Activated CD8-positive, alpha-beta T cell treated with anti-CD3 and anti-CD28 coated beads, Interleukin-2, amount 10 ng/mL, durations not matched to agents 7 days and 5 days (primary cell): ENCODE measurements around the gene THSD7A. TPM values are rescaled to one million over a fixed set of nuclear protein-coding genes. Genes with fewer than 3 reads are reported as not detected.

Experiments
- ATAC-seq: fragments of 150-1000 bp; cut with Tn5 transposase; one replicate; pipeline ENCODE4 v1.10.0; 2021; ENCODE audit warnings: moderate library complexity
- CTCF ChIA-PET: fragments of 350-600 bp; sonication (Branson Sonifier 250); formaldehyde crosslinking; loops from one replicate; lab custom pipeline; 2021; ENCODE audit warnings: antibody characterized with exemption; lab: Charles Lee
- POLR2A ChIA-PET: fragments of 350-600 bp; sonication (Branson Sonifier 250); formaldehyde crosslinking; loops from one replicate; lab custom pipeline; 2021; ENCODE audit warnings: antibody characterized with exemption; lab: Charles Lee
- DNase-seq: peaks from one replicate; pipeline ENCODE4 v3.0.0-alpha.2; 2020
- H3K27ac Mint-ChIP-seq: one replicate; pipeline ENCODE4 v1.8.0; 2021; ENCODE audit warnings: mild to moderate bottlenecking, mixed read lengths
- H3K27me3 Mint-ChIP-seq: one replicate; pipeline ENCODE4 v1.8.0; 2021; ENCODE audit warnings: low read depth, mixed read lengths
- H3K36me3 Mint-ChIP-seq: one replicate; pipeline ENCODE4 v1.8.0; 2021; ENCODE audit warnings: low read depth, mixed read lengths
- H3K4me1 Mint-ChIP-seq: one replicate; pipeline ENCODE4 v1.8.0; 2021; ENCODE audit warnings: low read depth, mixed read lengths
- H3K4me3 Mint-ChIP-seq: one replicate; pipeline ENCODE4 v1.8.0; 2021; ENCODE audit warnings: mild to moderate bottlenecking, mixed read lengths
- H3K9me3 Mint-ChIP-seq: one replicate; pipeline ENCODE4 v1.8.0; 2022; ENCODE audit warnings: mixed read lengths; ENCODE audit not compliant: insufficient read depth
- total RNA-seq, 2 experiments: library from RNA; stranded (reverse); gene quantifications; one replicate each; pipeline ENCODE4 v1.2.3, GENCODE V29; 2021

THSD7A gene
- total RNA-seq, 2 experiments from 2014 or later = not detected

- no peaks in the 10 kb centered on the region for H3K27me3 Mint-ChIP-seq
- no peaks in the 10 kb centered on the region for H3K4me1 Mint-ChIP-seq
- ChIA-PET POLR2A (interaction anchor here (0.6 kb wide), 1 partner anchor 360 kb away, joined by 3 read pairs; no protein-coding TSS in a partner anchor), CTCF (no interaction called here)
- no peak overlapping the region for H3K27ac Mint-ChIP-seq
- no peaks in the 10 kb centered on the region for H3K36me3 Mint-ChIP-seq
- no peak overlapping the region for H3K4me3 Mint-ChIP-seq
- ATAC-seq (no peak), DNase-seq (no peak)
- peaks cover 6% of the 10 kb centered on the region for H3K9me3 Mint-ChIP-seq
Measured at GRCh38 chr7:11690395-11690794, 141.6 kb downstream of the THSD7A start.

GRCh38 chr7:11689096-11689495, 142.9 kb downstream of the THSD7A start:
- no peaks in the 10 kb centered on the region for H3K36me3 Mint-ChIP-seq
- no peaks in the 10 kb centered on the region for H3K27me3 Mint-ChIP-seq
- no peak overlapping the region for H3K4me3 Mint-ChIP-seq
- H3K4me1 Mint-ChIP-seq = no peaks in the 10 kb centered on the region
- POLR2A ChIA-PET = no interaction called here
- peaks cover 14% of the 10 kb centered on the region for H3K9me3 Mint-ChIP-seq
- H3K27ac Mint-ChIP-seq = no peak overlapping the region
- CTCF ChIA-PET = no interaction called here
- no peak for ATAC-seq
- no peak for DNase-seq

GRCh38 chr7:11681461-11681860, 150.5 kb downstream of the THSD7A start:
- DNase-seq (no peak), ATAC-seq (no peak)
- Mint-ChIP-seq H3K4me3 (no peak overlapping the region), H3K9me3 (peaks cover 21% of the 10 kb centered on the region), H3K27me3 (no peaks in the 10 kb centered on the region), H3K4me1 (no peaks in the 10 kb centered on the region), H3K27ac (no peak overlapping the region), H3K36me3 (no peaks in the 10 kb centered on the region)
- ChIA-PET POLR2A (no interaction called here), CTCF (no interaction called here)

- no peaks in the 10 kb centered on the region for H3K27me3 Mint-ChIP-seq
- no peak overlapping the region for H3K4me3 Mint-ChIP-seq
- no peaks in the 10 kb centered on the region for H3K4me1 Mint-ChIP-seq
- no peaks in the 10 kb centered on the region for H3K36me3 Mint-ChIP-seq
- DNase-seq = no peak
- ChIA-PET CTCF (no interaction called here), POLR2A (no interaction called here)
- H3K27ac Mint-ChIP-seq = no peak overlapping the region
- peaks cover 5% of the 10 kb centered on the region for H3K9me3 Mint-ChIP-seq
- no peak for ATAC-seq
Measured at GRCh38 chr7:11675163-11675562, 156.8 kb downstream of the THSD7A start.

GRCh38 chr7:11668727-11669126, 163.3 kb downstream of the THSD7A start:
- POLR2A ChIA-PET = no interaction called here
- no peak overlapping the region for H3K27ac Mint-ChIP-seq
- H3K36me3 Mint-ChIP-seq = no peaks in the 10 kb centered on the region
- CTCF ChIA-PET = no interaction called here
- no peaks in the 10 kb centered on the region for H3K4me1 Mint-ChIP-seq
- no peak for ATAC-seq
- H3K4me3 Mint-ChIP-seq = no peak overlapping the region
- H3K9me3 Mint-ChIP-seq = no peaks in the 10 kb centered on the region
- no peaks in the 10 kb centered on the region for H3K27me3 Mint-ChIP-seq
- no peak for DNase-seq

GRCh38 chr7:11667810-11668185, 164.2 kb downstream of the THSD7A start:
- CTCF ChIA-PET = no interaction called here
- Mint-ChIP-seq H3K4me3 (no peak overlapping the region), H3K36me3 (no peaks in the 10 kb centered on the region), H3K27ac (no peak overlapping the region), H3K4me1 (no peaks in the 10 kb centered on the region), H3K27me3 (no peaks in the 10 kb centered on the region), H3K9me3 (no peaks in the 10 kb centered on the region)
- DNase-seq = no peak
- POLR2A ChIA-PET = no interaction called here
- no peak for ATAC-seq

- no peak overlapping the region for H3K4me3 Mint-ChIP-seq
- H3K36me3 Mint-ChIP-seq = no peaks in the 10 kb centered on the region
- H3K27ac Mint-ChIP-seq = no peak overlapping the region
- POLR2A ChIA-PET = no interaction called here
- H3K27me3 Mint-ChIP-seq = no peaks in the 10 kb centered on the region
- DNase-seq = no peak
- no peak for ATAC-seq
- no peaks in the 10 kb centered on the region for H3K9me3 Mint-ChIP-seq
- CTCF ChIA-PET = no interaction called here
- no peaks in the 10 kb centered on the region for H3K4me1 Mint-ChIP-seq
Measured at GRCh38 chr7:11667071-11667809, 164.8 kb downstream of the THSD7A start.

GRCh38 chr7:11665357-11665756, 166.6 kb downstream of the THSD7A start:
- DNase-seq = no peak
- ChIA-PET CTCF (no interaction called here), POLR2A (interaction anchor here (0.6 kb wide), 1 partner anchor 12 kb away, joined by 3 read pairs; no protein-coding TSS in a partner anchor)
- no peaks in the 10 kb centered on the region for H3K4me1 Mint-ChIP-seq
- H3K4me3 Mint-ChIP-seq = no peak overlapping the region
- no peak overlapping the region for H3K27ac Mint-ChIP-seq
- no peak for ATAC-seq
- H3K9me3 Mint-ChIP-seq = no peaks in the 10 kb centered on the region
- H3K36me3 Mint-ChIP-seq = no peaks in the 10 kb centered on the region
- H3K27me3 Mint-ChIP-seq = no peaks in the 10 kb centered on the region

- Mint-ChIP-seq H3K36me3 (no peaks in the 10 kb centered on the region), H3K27ac (no peak overlapping the region), H3K9me3 (no peaks in the 10 kb centered on the region), H3K4me1 (no peaks in the 10 kb centered on the region), H3K27me3 (no peaks in the 10 kb centered on the region), H3K4me3 (no peak overlapping the region)
- ATAC-seq (no peak), DNase-seq (no peak)
- ChIA-PET POLR2A (no interaction called here), CTCF (no interaction called here)
Measured at GRCh38 chr7:11655642-11656041, 176.4 kb downstream of the THSD7A start.

- ATAC-seq (no peak), DNase-seq (no peak)
- no peaks in the 10 kb centered on the region for H3K27me3 Mint-ChIP-seq
- no peaks in the 10 kb centered on the region for H3K4me1 Mint-ChIP-seq
- H3K36me3 Mint-ChIP-seq = no peaks in the 10 kb centered on the region
- POLR2A ChIA-PET = no interaction called here
- H3K9me3 Mint-ChIP-seq = no peaks in the 10 kb centered on the region
- H3K27ac Mint-ChIP-seq = no peak overlapping the region
- no peak overlapping the region for H3K4me3 Mint-ChIP-seq
- CTCF ChIA-PET = no interaction called here
Measured at GRCh38 chr7:11655163-11655562, 176.8 kb downstream of the THSD7A start.

- H3K27ac Mint-ChIP-seq = no peak overlapping the region
- CTCF ChIA-PET = no interaction called here
- ATAC-seq = no peak
Measured at GRCh38 chr7:11650500-11650899, 181.5 kb downstream of the THSD7A start.

GRCh38 chr7:11650030-11650429, 182.0 kb downstream of the THSD7A start:
- POLR2A ChIA-PET = no interaction called here
- no peak overlapping the region for H3K27ac Mint-ChIP-seq

More at GRCh38 chr7:11650500-11650899, 181.5 kb downstream of the THSD7A start:
- Mint-ChIP-seq H3K27me3 (no peaks in the 10 kb centered on the region), H3K4me1 (no peaks in the 10 kb centered on the region), H3K9me3 (no peaks in the 10 kb centered on the region), H3K4me3 (no peak overlapping the region), H3K36me3 (no peaks in the 10 kb centered on the region)
- no peak for DNase-seq
- POLR2A ChIA-PET = no interaction called here

GRCh38 chr7:11648980-11649379, 183.0 kb downstream of the THSD7A start:
- ChIA-PET POLR2A (no interaction called here), CTCF (no interaction called here)
- no peaks in the 10 kb centered on the region for H3K36me3 Mint-ChIP-seq
- no peaks in the 10 kb centered on the region for H3K4me1 Mint-ChIP-seq
- ATAC-seq (no peak), DNase-seq (no peak)
- H3K9me3 Mint-ChIP-seq = no peaks in the 10 kb centered on the region
- H3K27me3 Mint-ChIP-seq = no peaks in the 10 kb centered on the region
- no peak overlapping the region for H3K27ac Mint-ChIP-seq
- no peak overlapping the region for H3K4me3 Mint-ChIP-seq

More at GRCh38 chr7:11650030-11650429, 182.0 kb downstream of the THSD7A start:
- H3K4me3 Mint-ChIP-seq = no peak overlapping the region
- no peaks in the 10 kb centered on the region for H3K4me1 Mint-ChIP-seq
- no peak for DNase-seq
- CTCF ChIA-PET = no interaction called here
- H3K36me3 Mint-ChIP-seq = no peaks in the 10 kb centered on the region
- no peak for ATAC-seq
- H3K9me3 Mint-ChIP-seq = no peaks in the 10 kb centered on the region
- H3K27me3 Mint-ChIP-seq = no peaks in the 10 kb centered on the region
